Lower leg skin (tissue), 3 donors: ENCODE results near the gene ZRANB1.

ENCODE experiments used
- CTCF ChIP-seq, 3 donors: fragments of 450-650 bp; IDR thresholded peaks; one replicate each; pipeline ENCODE4 v1.5.1; 2016; ENCODE audit warnings: antibody characterized with exemption in 3 of 3, mild to moderate bottlenecking in 3 of 3, moderate library complexity in 2 of 3
- POLR2A ChIP-seq, 2 donors: fragments of 450-650 bp; IDR thresholded peaks; one replicate each; pipeline ENCODE4 v1.6.1; 2016 to 2017; ENCODE audit warnings: antibody characterized with exemption in 2 of 2, mild to moderate bottlenecking in 1 of 2, moderate library complexity in 1 of 2

GRCh38 chr10:125005312-125006187 lies 63.6 kb downstream of the ZRANB1 start:
- TF ChIP-seq CTCF (IDR thresholded peaks at IDR 0.05) = no peak
- no peak for TF ChIP-seq POLR2A (IDR thresholded peaks at IDR 0.05)
